ENCODE data around the gene MIF4GD.

GRCh38 chr17:75241502-75241901 is 29.5 kb downstream of the MIF4GD start:
- TF ChIP-seq CTCF (conservative IDR thresholded peaks at IDR 0.05; ENCODE audit: low read depth, low read length), result no peak
- no peak for TF ChIP-seq EZH2 (IDR thresholded peaks at IDR 0.05; ENCODE audit: borderline replicate concordance, low read depth, low read length, poor library complexity, severe bottlenecking)
